H1 (cell line): Measurements from ENCODE around the gene CTCF. TPM values are rescaled to one million over a fixed set of nuclear protein-coding genes. Genes with fewer than 3 reads are reported as not detected.

ENCODE experiments used
- CTCF ChIA-PET: fragments of 300-600 bp; sonication (Branson Sonifier 250); formaldehyde crosslinking; loops from one replicate; lab custom pipeline; 2021; ENCODE audit not compliant: partially characterized antibody; lab: Charles Lee
- POLR2A ChIA-PET: fragments of 300-600 bp; sonication (Branson Sonifier 250); formaldehyde crosslinking; loops from one replicate; lab custom pipeline; 2021; ENCODE audit warnings: inconsistent platforms; ENCODE audit not compliant: partially characterized antibody; lab: Charles Lee
- DNase-seq, 2 experiments: peaks; one replicate each; pipeline versions ENCODE4 v3.0.0 to v3.0.0-alpha.2; 2010 to 2022; ENCODE audit warnings: low spot score in 2 of 2, low read depth in 1 of 2, mixed read lengths in 1 of 2
- FAIRE-seq: peaks from 2 replicates; lab custom pipeline; 2011; peaks lifted over from hg19 to GRCh38; lab: Jason Lieb, UNC
- H2AFZ ChIP-seq: 2 replicates; pipeline ENCODE4 v1.8.1; 2012; ENCODE audit warnings: low read length, inconsistent platforms
- H2AK5ac ChIP-seq: 2 replicates; pipeline ENCODE4 v1.6.1; 2013; ENCODE audit warnings: low read depth, low read length
- H2BK120ac ChIP-seq: replicated peaks from 2 replicates; pipeline ENCODE3; 2013; ENCODE audit warnings: low read depth, low read length, inconsistent platforms
- H2BK12ac ChIP-seq: 2 replicates; pipeline ENCODE4 v1.6.1; 2013; ENCODE audit warnings: low read depth, low read length
- H2BK15ac ChIP-seq: 2 replicates; pipeline ENCODE4 v1.6.1; 2013; ENCODE audit warnings: low read length
- H2BK20ac ChIP-seq: 2 replicates; pipeline ENCODE4 v1.6.1; 2013; ENCODE audit warnings: low read length
- H2BK5ac ChIP-seq: 2 replicates; pipeline ENCODE4 v1.6.1; 2013; ENCODE audit warnings: low read depth, low read length
- H3K14ac ChIP-seq: 2 replicates; pipeline ENCODE4 v1.6.1; 2013; ENCODE audit warnings: inconsistent platforms; ENCODE audit not compliant: insufficient read length
- H3K18ac ChIP-seq: 2 replicates; pipeline ENCODE4 v1.6.1; 2013; ENCODE audit warnings: low read length; ENCODE audit errors: extremely low read depth
- H3K23ac ChIP-seq: 2 replicates; pipeline ENCODE4 v1.6.1; 2013; ENCODE audit warnings: inconsistent platforms; ENCODE audit not compliant: insufficient read length
- H3K23me2 ChIP-seq: 2 replicates; pipeline ENCODE4 v1.6.1; 2013; ENCODE audit warnings: low read depth, low read length
- H3K27ac ChIP-seq: 2 replicates; pipeline ENCODE4 v1.6.1; 2011; ENCODE audit warnings: low read depth, low read length, inconsistent platforms
- H3K27me3 ChIP-seq, 4 experiments: replicated peaks in 1 of 4; 1 replicate in 1 of 4; 2 replicates in 3 of 4; pipeline versions ENCODE4 v1.6.1 to v1.8.1; 2011 to 2013; ENCODE audit warnings: low read length in 3 of 4, mild to moderate bottlenecking in 3 of 4, inconsistent platforms in 2 of 4, mixed read lengths in 2 of 4, moderate library complexity in 1 of 4; ENCODE audit not compliant: control insufficient read depth in 3 of 4, insufficient read depth in 3 of 4; ENCODE audit errors: extremely low read depth in 1 of 4
- H3K36me3 ChIP-seq, 4 experiments: 2 replicates each; pipeline versions ENCODE4 v1.6.1 to v1.8.1; 2011 to 2013; ENCODE audit warnings: mild to moderate bottlenecking in 4 of 4, low read length in 3 of 4, moderate library complexity in 2 of 4, control low read depth in 1 of 4, inconsistent platforms in 1 of 4; ENCODE audit not compliant: insufficient read depth in 4 of 4, control insufficient read depth in 2 of 4
- H3K4ac ChIP-seq: replicated peaks from 2 replicates; pipeline ENCODE3; 2013; ENCODE audit warnings: low read length, low read depth, mixed read lengths, inconsistent platforms; ENCODE audit not compliant: insufficient read length
- H3K4me1 ChIP-seq, 4 experiments: replicated peaks in 1 of 4; 1 replicate in 1 of 4; 2 replicates in 3 of 4; pipeline versions ENCODE4 v1.6.1 to v1.8.1; 2011 to 2013; ENCODE audit warnings: low read length in 3 of 4, inconsistent platforms in 2 of 4, mixed read lengths in 1 of 4; ENCODE audit not compliant: insufficient read depth in 4 of 4, control insufficient read depth in 3 of 4
- H3K4me2 ChIP-seq, 2 experiments: 2 replicates each; pipeline versions ENCODE4 v1.6.1 to v1.8.1; 2011 to 2013; ENCODE audit warnings: low read depth in 2 of 2, low read length in 2 of 2, control low read depth in 1 of 2, inconsistent platforms in 1 of 2, mild to moderate bottlenecking in 1 of 2; ENCODE audit not compliant: insufficient read depth in 1 of 2
- H3K4me3 ChIP-seq, 4 experiments: fragments of 200-600, 300-600 bp in 1 of 4; sonication (generic), shearing (Covaris generic), sonication (Bioruptor Twin) in 1 of 4; 2 replicates each; pipeline versions ENCODE4 v1.5.1 to v1.8.1; 2011 to 2016; ENCODE audit warnings: low read length in 4 of 4, low read depth in 3 of 4, control low read depth in 2 of 4, inconsistent platforms in 2 of 4, mild to moderate bottlenecking in 2 of 4, mixed read lengths in 1 of 4, moderate library complexity in 1 of 4; ENCODE audit not compliant: insufficient read depth in 2 of 4; ENCODE audit errors: extremely low read depth in 1 of 4
- H3K56ac ChIP-seq: replicated peaks from 2 replicates; pipeline ENCODE3; 2013; ENCODE audit warnings: low read depth, mild to moderate bottlenecking, mixed read lengths, low read length, inconsistent platforms; ENCODE audit not compliant: insufficient read length
- H3K79me1 ChIP-seq: 2 replicates; pipeline ENCODE4 v1.6.1; 2013; ENCODE audit warnings: low read depth, low read length, control low read depth
- H3K79me2 ChIP-seq, 2 experiments: 2 replicates each; pipeline versions ENCODE4 v1.6.1 to v1.8.1; 2012 to 2013; ENCODE audit warnings: low read length in 2 of 2, mild to moderate bottlenecking in 2 of 2, inconsistent platforms in 1 of 2; ENCODE audit not compliant: insufficient read depth in 2 of 2, control insufficient read depth in 1 of 2
- H3K9ac ChIP-seq, 4 experiments: replicated peaks in 1 of 4; 1 replicate in 1 of 4; 2 replicates in 3 of 4; pipeline versions ENCODE4 v1.6.1 to v1.8.1; 2011 to 2013; ENCODE audit warnings: low read depth in 3 of 4, low read length in 3 of 4, control low read depth in 2 of 4, mild to moderate bottlenecking in 2 of 4, moderate library complexity in 2 of 4, inconsistent platforms in 1 of 4; ENCODE audit errors: extremely low read depth in 1 of 4
- H3K9me3 ChIP-seq, 2 experiments: 2 replicates each; pipeline versions ENCODE4 v1.6.1 to v1.8.1; 2012 to 2013; ENCODE audit warnings: mild to moderate bottlenecking in 2 of 2, moderate library complexity in 2 of 2, control low read depth in 1 of 2, inconsistent platforms in 1 of 2, low read depth in 1 of 2, low read length in 1 of 2, mixed read lengths in 1 of 2; ENCODE audit not compliant: insufficient read depth in 2 of 2
- H4K20me1 ChIP-seq, 2 experiments: replicated peaks in 1 of 2; 2 replicates each; pipeline versions ENCODE3 to v1.8.1; 2011 to 2013; ENCODE audit warnings: inconsistent platforms in 2 of 2, low read length in 2 of 2, mild to moderate bottlenecking in 1 of 2; ENCODE audit not compliant: insufficient read depth in 2 of 2, control insufficient read depth in 1 of 2
- H4K5ac ChIP-seq: 2 replicates; pipeline ENCODE4 v1.6.1; 2013; ENCODE audit warnings: low read length, low read depth, mixed read lengths, inconsistent platforms; ENCODE audit not compliant: insufficient read length
- H4K8ac ChIP-seq: 2 replicates; pipeline ENCODE4 v1.8.0; 2013; ENCODE audit warnings: mild to moderate bottlenecking, moderate library complexity, low read length, inconsistent platforms; ENCODE audit not compliant: insufficient read depth; ENCODE audit errors: extremely low read depth
- H4K91ac ChIP-seq: replicated peaks from 2 replicates; pipeline ENCODE3; 2013; ENCODE audit warnings: low read length, mixed read lengths, inconsistent platforms; ENCODE audit not compliant: insufficient read length
- BACH1 ChIP-seq: IDR thresholded peaks from 2 replicates; pipeline ENCODE4 v1.6.1; 2012; ENCODE audit warnings: low read length, improper control_type of control experiment
- CBX8 ChIP-seq: fragments of 300-800, 300-1000 bp; sonication (generic); IDR thresholded peaks from 2 replicates; pipeline ENCODE4 v1.7.1; 2016; ENCODE audit warnings: low read depth, low read length, borderline replicate concordance
- EP300 ChIP-seq, 2 experiments: IDR thresholded peaks; 1 replicate in 1 of 2; 2 replicates in 1 of 2; pipeline ENCODE4 v1.6.1; 2011 to 2012; ENCODE audit warnings: low read depth in 2 of 2, low read length in 2 of 2, mild to moderate bottlenecking in 2 of 2, borderline replicate concordance in 1 of 2, inconsistent platforms in 1 of 2, moderate library complexity in 1 of 2
- EZH2 ChIP-seq: fragments of 200-600 bp; sonication (generic); IDR thresholded peaks from 2 replicates; pipeline ENCODE4 v1.7.1; 2012; ENCODE audit warnings: low read depth, mild to moderate bottlenecking, moderate library complexity, low read length, inconsistent platforms; ENCODE audit not compliant: severe bottlenecking
- FOSL1 ChIP-seq: IDR thresholded peaks from 2 replicates; pipeline ENCODE4 v1.6.1; 2011; ENCODE audit warnings: mild to moderate bottlenecking, low read depth, low read length, moderate library complexity; ENCODE audit not compliant: insufficient read depth
- GABPA ChIP-seq: IDR thresholded peaks from 2 replicates; pipeline ENCODE4 v1.6.1; 2011; ENCODE audit warnings: mild to moderate bottlenecking, low read length, moderate library complexity, borderline replicate concordance; ENCODE audit not compliant: insufficient read depth
- HDAC6 ChIP-seq: IDR thresholded peaks from one replicate; pipeline ENCODE4 v1.7.1; 2012; ENCODE audit warnings: low read depth, mild to moderate bottlenecking, inconsistent platforms, low read length, moderate library complexity
- NRF1 ChIP-seq: IDR thresholded peaks from 2 replicates; pipeline ENCODE4 v1.6.1; 2011; ENCODE audit warnings: mild to moderate bottlenecking, low read depth, low read length, improper control_type of control experiment
- RNF2 ChIP-seq: fragments of 200-900, 300-1000 bp; sonication (generic); IDR thresholded peaks from 2 replicates; pipeline ENCODE4 v1.7.1; 2016; ENCODE audit warnings: borderline replicate concordance, low read depth, mild to moderate bottlenecking, antibody characterized with exemption, low read length; ENCODE audit not compliant: poor library complexity, severe bottlenecking; ENCODE audit errors: missing control alignments
- SIX5 ChIP-seq: IDR thresholded peaks from 2 replicates; pipeline ENCODE4 v1.6.1; 2011; ENCODE audit warnings: mild to moderate bottlenecking, low read depth, low read length
- SP2 ChIP-seq: IDR thresholded peaks from 2 replicates; pipeline ENCODE4 v1.6.1; 2012; ENCODE audit warnings: mild to moderate bottlenecking, low read length, inconsistent platforms
- SP4 ChIP-seq: IDR thresholded peaks from 2 replicates; pipeline ENCODE4 v1.6.1; 2012; ENCODE audit warnings: low read length, inconsistent platforms
- WGBS, 2 experiments: shearing (Covaris generic) in 1 of 2; methylation state at CpG; one replicate each; pipeline versions ENCODE4 v1.1.6 to v1.1.7; 2013 to 2015; ENCODE audit warnings: low lambda C conversion rate in 2 of 2, mixed read lengths in 2 of 2, inconsistent platforms in 1 of 2, low coverage in 1 of 2, missing lambda C conversion rate in 1 of 2; ENCODE audit not compliant: insufficient replicate concordance in 2 of 2, insufficient coverage in 1 of 2, insufficient read length in 1 of 2; ENCODE audit errors: extremely low coverage in 1 of 2, missing lambda C conversion rate in 1 of 2; 5-methylcytosine and 5-hydroxymethylcytosine counted together
- polyA plus RNA-seq, 7 experiments: library from polyadenylated mRNA; depleted of rRNA in 3 of 7; stranded (reverse) in 5 of 7; unstranded in 2 of 7; fragments of >200 nt in 5 of 7; fragments of 200-250 nt in 2 of 7; gene quantifications; 1 replicate in 5 of 7; 2 replicates in 1 of 7; 4 replicates in 1 of 7; pipeline versions ENCODE4 v1.2.1 to v1.2.3, GENCODE V29; 2011 to 2013; ENCODE audit warnings: missing spikeins in 2 of 7, mixed read lengths in 2 of 7
- total RNA-seq: library from RNA; stranded (reverse); fragmentation: NEBNext Ultra II Directional; extraction: Animal tissue kit (Norgen Biotek cat#: 25700); gene quantifications from 2 replicates; pipeline ENCODE4 v1.2.1, GENCODE V29; 2021

Gene CTCF
- total and polyA plus RNA-seq, 2 of the 8 experiments (the other 6 are each of a cell fraction or from before 2014, with no cell fraction given) = 32.4 to 66.0 TPM

DNA sequence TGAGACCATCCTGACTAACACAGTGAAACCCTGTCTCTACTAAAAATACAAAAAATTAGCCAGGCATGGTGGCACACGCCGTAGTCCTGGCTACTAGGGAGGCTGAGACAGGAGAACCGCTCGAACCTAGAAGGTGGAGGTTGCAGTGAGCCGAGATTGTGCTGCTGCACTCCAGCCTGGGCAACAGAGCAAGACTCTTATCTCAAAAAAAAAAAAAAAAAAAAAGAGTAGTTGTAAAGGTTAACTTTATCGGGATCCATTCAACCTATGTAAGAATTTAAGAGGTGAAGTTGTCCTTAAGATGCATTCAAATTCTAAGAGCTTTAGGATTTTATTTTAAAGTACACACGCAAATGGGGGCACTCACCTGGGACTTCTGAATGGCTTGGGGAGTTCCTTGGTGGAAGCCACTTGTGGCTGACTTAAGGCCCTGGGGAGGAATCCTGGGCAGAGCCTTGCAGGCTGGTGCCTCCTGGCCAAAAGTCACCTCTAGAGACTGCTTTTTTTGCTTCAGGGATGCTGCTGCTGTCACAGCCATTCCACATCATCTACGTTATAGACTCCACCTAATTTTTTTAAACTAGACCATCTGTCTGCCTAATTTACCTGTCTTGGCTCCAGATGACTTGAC is 3.3 kb downstream of the CTCF start:
- FAIRE-seq = no peak
- H4K20me1 ChIP-seq = peaks cover 0 to 2% of the 10 kb centered on the region in 2 experiments
- CTCF ChIA-PET = interaction anchor here (0.6 to 8.7 kb wide), 3 partner anchors 18 to 51 kb away, joined by 3 to 108 read pairs (median 3); no protein-coding TSS in a partner anchor
- TF ChIP-seq NRF1 (no peak), HDAC6 (no peak), EP300 (IDR thresholded peaks at IDR 0.05; ENCODE audit: borderline replicate concordance in 1 of 2, low read depth in 2 of 2, low read length in 2 of 2) (no peak), SP2 (no peak), GABPA (no peak), RNF2 (no peak), FOSL1 (no peak), SIX5 (no peak), EZH2 (no peak), CBX8 (no peak), BACH1 (no peak), SP4 (no peak)

More for the DNA sequence above, 3.3 kb downstream of the CTCF start:
- no peak overlapping the region for H2BK12ac ChIP-seq
- no peak overlapping the region for H2BK15ac ChIP-seq
- no peak overlapping the region for H3K4me3 ChIP-seq
- no peak overlapping the region; a peak in 1 of 4 replicates for H3K4me2 ChIP-seq
- H3K56ac ChIP-seq = no peak overlapping the region
- H2BK5ac ChIP-seq = no peak overlapping the region
- WGBS, 2 experiments = 91% methylated on average over 8 of the region's 8 CpGs; no CpG with 5 or more reads in 1 of the 2 experiments
- H3K27me3 ChIP-seq = no peaks in the 10 kb centered on the region
- no peak overlapping the region for H2BK120ac ChIP-seq
- H4K8ac ChIP-seq = peak overlapping the region; percentile 29; the same call in 1 of the 2 replicates
- H3K4ac ChIP-seq = no peak overlapping the region
- H3K18ac ChIP-seq = no peak overlapping the region
- DNase-seq = no peak
- no peaks in the 10 kb centered on the region for H3K9me3 ChIP-seq
- no peak overlapping the region for H4K91ac ChIP-seq
- H3K79me2 ChIP-seq = peaks cover 13 to 77% of the 10 kb centered on the region in 2 experiments
- no peak overlapping the region for H2AFZ ChIP-seq
- POLR2A ChIA-PET = interaction anchor here (3.9 kb wide), 1 partner anchor 35 kb away, joined by 17 read pairs; no protein-coding TSS in a partner anchor
- H3K14ac ChIP-seq = no peak overlapping the region
- no peak overlapping the region for H2BK20ac ChIP-seq
- no peak overlapping the region for H2AK5ac ChIP-seq
- no peaks in the 10 kb centered on the region for H3K36me3 ChIP-seq
- peaks cover 3% of the 10 kb centered on the region for H3K23me2 ChIP-seq
- H3K9ac ChIP-seq = no peak overlapping the region
- H3K4me1 ChIP-seq = peaks cover 0 to 7% (median 1%) of the 10 kb centered on the region in 4 experiments; a peak in 4 of 7 replicates
- peaks cover 11% of the 10 kb centered on the region for H3K79me1 ChIP-seq
- no peak overlapping the region for H3K27ac ChIP-seq
- H4K5ac ChIP-seq = no peak overlapping the region
- H3K23ac ChIP-seq = no peak overlapping the region
